Smooth muscle cell (in vitro differentiated cells): ENCODE data around the gene ARMC3. TPM values are rescaled to one million over a fixed set of nuclear protein-coding genes. Genes with fewer than 3 reads are reported as not detected.

ENCODE experiments used
- DNase-seq: peaks from one replicate; lab custom pipeline; 2025; ENCODE audit not compliant: unreplicated experiment; lab: John Stamatoyannopoulos, UW
- H2AFZ ChIP-seq: fragments of 200-600 bp; sonication (generic); 2 replicates; pipeline ENCODE4 v1.6.0; 2016; ENCODE audit warnings: antibody characterized with exemption, low read depth, mild to moderate bottlenecking
- H3F3A ChIP-seq: fragments of 200-600 bp; sonication (generic); 2 replicates; pipeline ENCODE4 v1.6.0; 2017; ENCODE audit warnings: antibody characterized with exemption, low read depth
- H3K27ac ChIP-seq: fragments of 200-600 bp; sonication (generic); 2 replicates; pipeline ENCODE4 v1.5.1; 2016; ENCODE audit warnings: low read depth, mild to moderate bottlenecking
- H3K27me3 ChIP-seq: fragments of 200-600 bp; sonication (generic); 2 replicates; pipeline ENCODE4 v1.6.1; 2016; ENCODE audit warnings: low read depth, mild to moderate bottlenecking
- H3K36me3 ChIP-seq: fragments of 200-600 bp; sonication (generic); 2 replicates; pipeline ENCODE4 v1.5.1; 2016; ENCODE audit warnings: low read depth
- H3K4me1 ChIP-seq: fragments of 200-600 bp; sonication (generic); 2 replicates; pipeline ENCODE4 v1.5.1; 2016; ENCODE audit warnings: low read depth
- H3K4me2 ChIP-seq: fragments of 200-600 bp; sonication (generic); 2 replicates; pipeline ENCODE4 v1.6.0; 2016; ENCODE audit warnings: mild to moderate bottlenecking
- H3K4me3 ChIP-seq: fragments of 200-600 bp; sonication (generic); 2 replicates; pipeline ENCODE4 v1.5.1; 2016; ENCODE audit warnings: mild to moderate bottlenecking
- H3K79me2 ChIP-seq: fragments of 200-600 bp; sonication (generic); 2 replicates; pipeline ENCODE4 v1.6.0; 2016; ENCODE audit warnings: low read depth, mild to moderate bottlenecking
- H3K9ac ChIP-seq: fragments of 200-600 bp; sonication (generic); 2 replicates; pipeline ENCODE4 v1.6.0; 2016; ENCODE audit warnings: low read depth
- H3K9me3 ChIP-seq: fragments of 200-600 bp; sonication (generic); replicated peaks from 2 replicates; pipeline ENCODE4 v1.5.1; 2016; ENCODE audit warnings: low read depth
- H4K20me1 ChIP-seq: fragments of 200-600 bp; sonication (generic); 2 replicates; pipeline ENCODE4 v1.6.0; 2016; ENCODE audit warnings: low read depth
- WGBS: methylation state at CpG from one replicate; pipeline ENCODE4 v1.1.7; 2016; ENCODE audit warnings: low lambda C conversion rate; 5-methylcytosine and 5-hydroxymethylcytosine counted together
- polyA plus RNA-seq: library from polyadenylated mRNA; unstranded; fragments of >200 nt; fragmentation: Nextera tagmentation; extraction: Ambion mirVana; gene quantifications from 2 replicates; pipeline ENCODE4 v1.2.1, GENCODE V29; 2016
- total RNA-seq: library from RNA; depleted of rRNA; stranded (reverse); fragments of >200 nt; gene quantifications from 2 replicates; pipeline ENCODE4 v1.2.3, GENCODE V29; 2014
- TF ChIP-seq, protein P1 (sequence below): fragments of 200-600 bp; sonication (generic); IDR thresholded peaks from 2 replicates; pipeline ENCODE4 v1.5.1; 2017; ENCODE audit warnings: borderline replicate concordance, mild to moderate bottlenecking, antibody characterized with exemption; ENCODE audit not compliant: insufficient read depth, poor library complexity, severe bottlenecking

Gene ARMC3
- total and polyA plus RNA-seq, 2 experiments from 2014 or later: 0.46 TPM; not detected in 1

DNA sequence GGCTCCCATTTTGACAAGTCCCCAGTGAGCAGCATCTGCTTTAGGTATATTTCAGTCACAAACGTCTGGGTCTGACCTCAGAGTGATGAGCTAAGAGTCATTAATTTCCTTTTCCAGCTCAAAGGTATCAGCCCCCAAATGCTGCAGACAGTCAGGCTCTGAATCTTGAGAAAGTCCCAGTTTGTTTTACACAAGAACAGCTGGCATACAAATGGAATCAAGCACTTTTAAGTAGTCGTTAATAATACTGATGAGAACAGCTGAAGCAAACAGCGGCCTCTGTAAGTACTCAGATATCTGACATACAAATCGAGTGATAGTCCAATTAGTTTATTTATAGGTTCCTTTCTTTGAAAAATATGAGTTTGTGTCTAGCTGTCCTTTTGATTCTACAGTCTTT is 118.2 kb downstream of the ARMC3 start:
- Histone ChIP-seq H3K27ac (no peak overlapping the region), H4K20me1 (no peaks in the 10 kb centered on the region), H3K36me3 (no peaks in the 10 kb centered on the region), H3K27me3 (no peaks in the 10 kb centered on the region), H3K9ac (no peak overlapping the region), H3K9me3 (no peaks in the 10 kb centered on the region), H2AFZ (no peak overlapping the region), H3K4me3 (no peak overlapping the region), H3K4me1 (no peaks in the 10 kb centered on the region), H3K79me2 (no peaks in the 10 kb centered on the region), H3K4me2 (no peak overlapping the region), H3F3A (no peaks in the 10 kb centered on the region)
- WGBS: 71% methylated on average over 4 of the region's 4 CpGs
- DNase-seq: no peak
- TF ChIP-seq, protein P1, sequence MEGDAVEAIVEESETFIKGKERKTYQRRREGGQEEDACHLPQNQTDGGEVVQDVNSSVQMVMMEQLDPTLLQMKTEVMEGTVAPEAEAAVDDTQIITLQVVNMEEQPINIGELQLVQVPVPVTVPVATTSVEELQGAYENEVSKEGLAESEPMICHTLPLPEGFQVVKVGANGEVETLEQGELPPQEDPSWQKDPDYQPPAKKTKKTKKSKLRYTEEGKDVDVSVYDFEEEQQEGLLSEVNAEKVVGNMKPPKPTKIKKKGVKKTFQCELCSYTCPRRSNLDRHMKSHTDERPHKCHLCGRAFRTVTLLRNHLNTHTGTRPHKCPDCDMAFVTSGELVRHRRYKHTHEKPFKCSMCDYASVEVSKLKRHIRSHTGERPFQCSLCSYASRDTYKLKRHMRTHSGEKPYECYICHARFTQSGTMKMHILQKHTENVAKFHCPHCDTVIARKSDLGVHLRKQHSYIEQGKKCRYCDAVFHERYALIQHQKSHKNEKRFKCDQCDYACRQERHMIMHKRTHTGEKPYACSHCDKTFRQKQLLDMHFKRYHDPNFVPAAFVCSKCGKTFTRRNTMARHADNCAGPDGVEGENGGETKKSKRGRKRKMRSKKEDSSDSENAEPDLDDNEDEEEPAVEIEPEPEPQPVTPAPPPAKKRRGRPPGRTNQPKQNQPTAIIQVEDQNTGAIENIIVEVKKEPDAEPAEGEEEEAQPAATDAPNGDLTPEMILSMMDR: no peak

DNA sequence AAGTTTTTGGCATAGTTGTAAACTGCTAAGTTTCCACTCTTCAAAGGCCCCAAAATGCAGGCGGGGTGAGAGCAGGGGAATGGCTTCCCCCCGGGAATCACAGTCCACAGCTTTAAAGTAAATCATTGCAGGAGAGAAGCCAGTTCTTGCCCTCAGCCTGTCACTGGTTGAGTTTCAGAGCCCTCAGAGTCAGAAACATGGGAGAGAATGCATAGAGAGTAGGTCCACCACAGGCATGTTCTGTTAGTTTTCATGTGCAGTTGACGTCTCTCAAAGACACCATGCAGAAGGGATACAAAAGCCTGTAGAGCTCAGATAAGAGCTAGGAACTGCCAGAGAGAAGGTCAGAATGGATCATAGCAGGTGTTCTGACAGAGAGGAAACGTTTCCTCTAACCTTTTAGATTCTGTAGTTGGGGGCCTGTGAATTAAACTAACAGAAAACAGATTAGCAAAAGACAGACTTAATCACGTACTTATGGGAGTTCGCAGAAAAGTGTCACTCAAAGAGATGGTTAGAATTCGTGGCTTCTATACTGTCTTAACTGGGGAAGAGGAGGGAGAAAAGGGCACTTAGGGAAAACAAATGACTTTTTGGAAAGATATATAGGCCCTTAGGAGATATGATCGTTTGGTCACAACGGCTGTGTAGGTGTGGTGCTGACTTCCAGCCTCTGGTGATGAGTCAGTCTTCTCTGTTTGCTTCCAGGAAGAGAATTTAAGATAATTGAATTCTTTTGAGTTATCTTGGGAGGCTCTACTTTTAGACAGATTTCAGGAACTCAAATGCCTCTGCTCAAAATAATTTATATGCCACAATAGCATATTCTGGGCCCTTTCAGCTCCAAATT is 119.6 kb downstream of the ARMC3 start:
- H3K79me2 ChIP-seq: no peaks in the 10 kb centered on the region
- DNase-seq: no peak
- no peaks in the 10 kb centered on the region for H3F3A ChIP-seq
- WGBS: 50% methylated on average over 9 of the region's 9 CpGs
- no peaks in the 10 kb centered on the region for H3K27me3 ChIP-seq
- no peaks in the 10 kb centered on the region for H3K4me1 ChIP-seq
- no peaks in the 10 kb centered on the region for H3K36me3 ChIP-seq
- no peak overlapping the region for H3K4me2 ChIP-seq
- no peak overlapping the region for H3K27ac ChIP-seq
- no peak overlapping the region for H2AFZ ChIP-seq
- H3K4me3 ChIP-seq: no peak overlapping the region
- H4K20me1 ChIP-seq: no peaks in the 10 kb centered on the region
- no peak overlapping the region for H3K9ac ChIP-seq
- TF ChIP-seq, protein P1: no peak
- no peaks in the 10 kb centered on the region for H3K9me3 ChIP-seq

DNA sequence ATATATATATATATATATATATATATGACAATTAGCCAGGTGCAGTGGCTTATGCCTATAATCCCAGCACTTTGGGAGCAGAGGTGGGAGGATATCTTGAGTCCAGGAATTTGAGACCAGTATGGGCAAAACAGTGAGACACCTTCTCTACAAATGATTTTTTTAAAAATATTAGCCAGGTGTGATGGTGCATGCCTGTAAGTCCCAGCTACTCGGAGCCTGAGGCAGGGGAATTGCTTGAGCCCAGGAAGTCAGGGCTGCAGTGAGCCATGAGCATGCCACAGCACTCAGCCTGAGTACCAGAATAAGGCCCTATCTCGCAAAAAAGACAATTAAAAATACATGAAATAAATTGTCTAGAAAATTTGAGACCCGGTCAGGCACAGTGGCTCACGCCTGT is 120.3 kb downstream of the ARMC3 start:
- no peaks in the 10 kb centered on the region for H3K36me3 ChIP-seq
- H3K27me3 ChIP-seq: no peaks in the 10 kb centered on the region
- peaks cover 5% of the 10 kb centered on the region for H3K4me1 ChIP-seq
- H3K4me2 ChIP-seq: no peak overlapping the region
- no peak overlapping the region for H3K4me3 ChIP-seq
- no peak overlapping the region for H2AFZ ChIP-seq
- H3K9me3 ChIP-seq: no peaks in the 10 kb centered on the region
- no peak overlapping the region for H3K9ac ChIP-seq
- H4K20me1 ChIP-seq: no peaks in the 10 kb centered on the region
- DNase-seq: no peak
- no peaks in the 10 kb centered on the region for H3F3A ChIP-seq
- H3K79me2 ChIP-seq: no peaks in the 10 kb centered on the region
- TF ChIP-seq, protein P1: no peak
- 100% methylated on average over 4 of the region's 4 CpGs for WGBS
- no peak overlapping the region for H3K27ac ChIP-seq

DNA sequence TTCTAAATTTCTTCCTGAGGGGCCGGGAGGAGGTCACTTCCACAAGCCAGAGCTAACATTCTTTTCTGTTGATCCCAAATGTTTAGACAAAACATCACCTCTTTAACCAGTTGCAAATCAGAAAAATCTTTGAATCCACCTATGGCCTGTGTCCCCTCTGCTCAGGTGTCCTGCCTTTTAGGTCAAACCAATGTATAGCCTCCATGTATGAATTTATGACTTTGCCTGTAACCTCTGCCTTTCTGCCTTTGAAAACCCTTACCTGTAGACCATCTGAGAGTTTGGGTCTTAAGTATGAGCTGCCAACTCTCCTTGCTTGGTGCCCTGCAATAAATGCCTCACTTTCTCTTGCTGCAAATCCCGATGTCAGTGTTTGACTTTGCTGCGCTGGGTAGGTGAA is 123.4 kb downstream of the ARMC3 start:
- TF ChIP-seq, protein P1: no peak
- no peak overlapping the region for H3K9ac ChIP-seq
- no peak overlapping the region for H3K4me3 ChIP-seq
- no peak for DNase-seq
- H3K4me1 ChIP-seq: peaks cover 19% of the 10 kb centered on the region
- no peak overlapping the region for H3K4me2 ChIP-seq
- no peaks in the 10 kb centered on the region for H3K9me3 ChIP-seq
- H4K20me1 ChIP-seq: no peaks in the 10 kb centered on the region
- WGBS: 99% methylated on average over 3 of the region's 3 CpGs
- H3F3A ChIP-seq: no peaks in the 10 kb centered on the region
- H3K79me2 ChIP-seq: no peaks in the 10 kb centered on the region
- no peak overlapping the region for H2AFZ ChIP-seq
- H3K27ac ChIP-seq: no peak overlapping the region
- H3K27me3 ChIP-seq: no peaks in the 10 kb centered on the region
- no peaks in the 10 kb centered on the region for H3K36me3 ChIP-seq
